HTR-8/SVneo (cell line): ENCODE results near the gene SGSM1.
A peak's percentile ranks its signal among the peaks of the same experiment; 100 is the strongest.
"Not testable (repeated sequence)": the region's sequence is repeated elsewhere in the genome, so short reads cannot be mapped to it uniquely, and the experiment has no call there.

Source experiments
- DNase-seq: peaks from one replicate; pipeline ENCODE4 v3.0.0; 2011; ENCODE audit warnings: low spot score, mixed read lengths; ENCODE audit not compliant: insufficient read length
- FAIRE-seq: peaks from 2 replicates; lab custom pipeline; 2011; peaks lifted over from hg19 to GRCh38; lab: Jason Lieb, UNC

The SGSM1 gene

DNA sequence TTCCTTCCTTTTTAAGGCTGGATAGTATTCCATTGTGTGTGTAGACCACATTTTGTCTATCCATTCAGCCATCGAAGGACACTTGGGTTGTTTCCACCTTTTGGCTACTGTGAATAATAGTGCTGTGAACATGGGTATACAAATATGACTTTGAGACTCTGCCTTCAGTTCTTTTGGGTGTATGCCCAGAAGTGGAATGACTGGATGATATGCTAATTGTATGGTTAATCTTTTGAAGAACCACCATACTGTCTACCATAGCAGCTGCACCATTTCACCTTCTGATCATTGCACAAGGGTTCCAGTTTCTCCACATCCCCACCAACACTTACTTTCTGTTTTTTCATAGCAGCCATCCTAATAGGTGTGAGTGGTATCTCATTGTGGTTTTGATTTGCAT, 30.3 kb downstream of the SGSM1 start:
- no peak for FAIRE-seq

DNA sequence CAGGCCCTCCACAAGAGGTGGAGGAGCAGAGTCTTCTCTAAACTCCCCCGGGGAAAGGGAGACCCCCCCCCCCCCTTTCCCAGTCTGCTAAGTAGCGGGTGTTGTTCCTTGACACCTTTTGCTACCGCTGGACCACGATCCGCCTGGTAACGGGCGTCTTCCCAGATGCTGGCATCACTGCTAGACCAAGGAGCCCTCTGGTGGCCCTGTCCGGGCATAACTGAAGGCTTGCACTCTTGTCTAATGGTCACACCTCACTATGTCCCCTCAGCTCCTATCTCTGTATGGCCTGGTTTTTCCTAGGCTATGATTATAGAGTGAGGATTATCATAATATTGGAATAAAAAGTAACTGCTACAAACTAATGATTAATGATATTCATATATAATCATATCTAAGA, 31.5 kb downstream of the SGSM1 start:
- DNase-seq: not testable (repeated sequence)

More for the DNA sequence above, 30.3 kb downstream of the SGSM1 start:
- no peak for DNase-seq

DNA sequence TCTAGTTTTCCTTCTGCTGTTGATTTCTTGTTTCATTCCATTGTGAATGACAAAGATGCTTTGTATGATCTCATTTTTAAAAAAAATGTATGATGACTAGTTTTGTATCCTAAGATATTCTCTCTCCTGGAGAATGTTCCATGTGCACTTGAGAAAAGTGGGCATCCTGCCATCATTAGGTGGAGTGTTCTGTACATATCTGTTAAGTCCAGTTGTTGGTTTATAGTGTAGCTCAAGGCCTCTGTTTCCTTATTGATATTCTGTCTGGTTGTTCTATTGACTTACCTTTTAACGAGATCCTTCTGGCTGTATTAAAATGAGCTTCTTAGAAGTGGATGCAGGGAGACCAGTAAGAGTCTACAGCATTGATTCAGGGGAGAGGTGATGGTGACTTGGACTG, 35.2 kb downstream of the SGSM1 start:
- FAIRE-seq: no peak
- DNase-seq: no peak

More for the DNA sequence above, 31.5 kb downstream of the SGSM1 start:
- FAIRE-seq: not testable (repeated sequence)

DNA sequence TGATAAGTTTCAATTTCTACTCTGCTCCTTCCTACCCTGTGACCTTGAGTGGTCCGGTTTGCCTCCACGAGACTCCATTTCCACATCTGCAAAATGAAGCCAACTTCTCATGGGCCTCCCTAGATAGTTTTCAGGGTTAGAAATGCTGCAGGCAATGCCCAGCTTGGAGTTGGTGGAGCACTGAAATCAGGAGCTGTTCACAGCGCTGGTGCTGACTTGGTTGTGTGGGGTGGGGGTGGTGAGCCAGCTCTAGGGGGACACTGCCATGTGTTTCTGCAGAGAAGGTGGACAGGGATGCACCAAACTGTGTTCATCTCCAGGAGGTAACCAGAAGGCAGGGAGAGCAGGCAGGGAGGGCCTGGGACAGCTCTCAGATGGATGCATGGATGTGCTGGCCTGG, 37.0 kb downstream of the SGSM1 start:
- DNase-seq (no peak), FAIRE-seq (no peak)

DNA sequence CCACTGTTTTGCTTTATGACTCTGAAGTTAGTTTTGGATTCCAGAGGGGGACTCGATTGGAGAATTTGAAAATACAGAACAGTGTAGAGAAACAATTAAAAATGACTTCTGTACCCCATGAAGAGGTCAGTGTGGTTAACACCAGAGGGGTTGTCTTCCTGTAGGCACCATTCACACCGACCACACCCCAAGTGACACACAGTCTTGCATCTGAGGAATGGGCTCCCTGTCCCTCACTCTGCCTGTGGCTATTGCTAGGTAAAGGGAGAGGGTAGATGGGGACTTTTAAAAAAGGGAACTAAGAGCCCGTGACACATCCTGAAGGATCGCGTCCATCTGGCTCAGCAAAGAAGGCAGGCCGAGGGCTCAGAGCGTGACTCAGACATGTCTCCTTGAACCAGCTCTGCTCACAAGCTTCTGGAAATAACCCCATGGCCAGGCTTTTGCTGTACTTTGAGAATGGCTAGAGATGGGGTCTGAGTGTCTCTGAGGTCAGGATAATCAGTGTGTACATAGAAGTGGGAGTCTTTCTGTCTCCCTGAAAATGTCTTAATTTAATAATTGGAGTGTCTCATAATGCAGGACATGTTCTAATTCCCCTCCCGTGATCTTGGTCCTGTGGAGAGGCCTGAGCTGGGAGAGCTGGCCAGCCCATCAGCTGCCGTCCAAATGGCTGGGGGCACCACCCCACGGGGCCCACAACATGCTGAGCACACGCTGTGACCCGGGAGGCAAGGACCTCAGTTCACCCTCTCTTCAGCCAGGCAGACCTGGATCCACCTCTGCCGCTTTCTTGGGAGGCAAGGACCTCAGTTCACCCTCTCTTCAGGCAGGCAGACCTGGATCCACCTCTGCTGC, 39.3 kb downstream of the SGSM1 start:
- DNase-seq (no peak), FAIRE-seq (no peak)

DNA sequence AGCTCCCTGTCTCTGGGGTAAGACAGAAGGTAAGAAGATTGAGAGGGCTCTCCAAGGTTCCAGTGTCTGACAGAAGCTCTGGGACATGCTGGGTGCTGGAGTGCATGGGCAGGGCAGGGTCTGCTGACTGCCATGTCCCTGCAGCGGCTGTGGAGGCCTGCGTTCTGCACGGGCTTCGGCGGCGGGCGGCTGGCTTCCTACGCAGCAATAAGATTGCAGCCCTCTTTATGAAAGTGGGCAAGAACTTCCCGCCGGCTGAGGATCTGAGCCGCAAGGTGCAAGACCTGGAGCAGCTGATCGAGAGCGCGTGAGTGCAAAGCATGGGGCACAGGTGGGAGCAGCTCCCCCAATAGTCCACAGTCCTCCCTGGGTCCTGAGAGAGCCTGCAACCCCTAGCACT, 41.5 kb downstream of the SGSM1 start:
- FAIRE-seq (no peak), DNase-seq (no peak)

DNA sequence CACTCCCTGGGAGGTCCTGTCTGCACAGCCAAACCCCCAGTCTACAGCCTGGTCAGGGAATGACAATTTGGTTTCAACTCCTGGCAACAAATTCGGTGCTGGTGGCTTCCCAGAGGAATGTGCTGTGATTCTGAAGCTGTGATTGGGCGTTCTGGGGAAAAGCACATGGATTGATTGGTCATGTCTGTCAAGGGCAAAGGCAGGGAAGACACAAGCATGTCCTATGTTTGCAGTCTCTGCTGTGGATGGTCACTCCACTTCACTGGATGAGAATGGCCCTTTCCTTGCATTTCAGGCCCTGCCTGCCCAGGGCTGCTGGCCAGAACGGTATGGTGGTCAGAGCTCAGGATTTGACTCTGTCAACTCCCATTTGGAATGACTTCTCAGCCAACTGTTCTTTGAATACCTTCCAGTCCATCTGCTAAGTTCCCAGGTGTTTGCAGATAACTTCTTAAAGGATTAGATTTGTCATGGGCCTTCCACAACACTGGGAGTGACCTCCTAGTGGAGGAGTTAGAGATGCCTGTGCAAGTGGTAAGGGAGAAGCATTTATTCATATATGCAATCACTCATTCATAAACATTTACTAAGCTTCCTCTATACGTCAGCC, 42.7 kb downstream of the SGSM1 start:
- no peak for DNase-seq
- no peak for FAIRE-seq

DNA sequence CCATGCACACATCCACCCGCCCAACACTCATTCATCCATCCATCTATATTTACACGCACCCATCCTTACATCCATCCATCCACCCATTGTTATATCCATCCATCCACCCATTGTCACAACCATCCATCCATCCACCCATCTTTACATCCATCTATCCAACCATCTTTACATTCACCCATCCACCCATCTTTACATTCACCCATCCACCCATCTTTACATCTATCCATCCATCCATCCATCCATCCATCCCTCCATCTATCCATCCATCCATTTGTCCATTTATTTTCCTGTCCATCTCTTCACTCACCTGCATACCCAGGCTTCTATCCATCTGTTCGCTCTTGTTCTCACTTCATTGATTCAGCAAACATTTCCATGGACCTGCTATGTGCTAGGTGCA, 49.8 kb downstream of the SGSM1 start:
- no peak for DNase-seq
- no peak for FAIRE-seq

DNA sequence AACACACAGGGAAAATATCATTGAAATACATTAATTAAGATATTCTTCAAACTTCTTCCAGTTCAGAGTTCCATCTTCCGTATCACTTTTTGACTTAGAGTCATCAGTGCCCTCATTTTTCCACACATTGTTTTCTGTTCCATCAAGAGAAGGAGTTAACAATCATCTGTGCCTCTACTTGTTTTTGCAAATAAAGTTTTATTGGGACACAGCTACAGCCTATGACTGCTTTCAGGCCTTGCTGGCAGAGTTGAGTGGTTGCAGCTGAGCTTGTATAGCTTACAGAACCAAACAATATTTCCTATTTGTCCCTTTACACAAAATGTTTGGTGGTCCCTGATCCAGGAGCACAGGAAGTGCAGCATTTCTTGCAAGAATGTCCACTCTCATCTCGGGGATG, 51.6 kb downstream of the SGSM1 start:
- FAIRE-seq (no peak), DNase-seq (no peak)

DNA sequence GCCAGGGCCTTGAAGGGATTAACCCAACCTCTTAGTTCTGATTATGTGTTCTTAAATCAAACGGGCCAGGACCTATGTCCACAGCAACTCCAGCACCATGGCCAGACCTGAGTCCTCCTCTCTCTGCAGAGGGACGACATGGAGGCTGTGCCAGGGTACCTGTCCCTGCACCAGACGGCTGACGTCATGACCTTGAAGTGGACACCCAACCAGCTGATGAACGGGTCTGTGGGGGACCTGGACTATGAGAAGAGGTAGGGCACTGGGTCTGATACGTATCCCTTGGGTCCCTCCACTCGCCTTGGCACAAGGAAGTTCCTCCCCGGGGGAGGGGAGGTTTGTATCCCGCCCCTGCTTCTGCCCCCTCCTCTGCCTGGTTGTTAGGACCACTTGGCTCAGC, 53.6 kb downstream of the SGSM1 start:
- DNase-seq: no peak
- no peak for FAIRE-seq

DNA sequence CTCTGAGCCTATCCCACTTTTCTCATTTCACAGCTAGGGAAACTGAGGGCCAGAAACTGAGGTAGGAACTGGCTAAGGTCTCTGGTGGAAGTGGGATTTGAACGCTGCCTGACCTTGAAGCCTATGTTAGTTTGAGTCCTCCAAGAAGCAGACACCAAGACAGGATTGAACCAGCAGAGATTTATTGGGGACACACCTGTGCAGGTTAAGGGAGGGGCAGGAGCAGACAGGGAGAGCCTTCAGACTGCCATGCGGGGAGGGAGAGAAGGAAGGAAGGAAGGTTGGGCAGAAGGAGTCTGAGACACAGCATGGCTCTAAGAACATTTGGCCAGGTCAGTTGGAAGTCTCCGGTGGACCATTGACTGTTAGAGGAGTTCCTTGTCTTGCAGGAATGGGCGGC, 59.5 kb downstream of the SGSM1 start:
- no peak for DNase-seq
- no peak for FAIRE-seq

DNA sequence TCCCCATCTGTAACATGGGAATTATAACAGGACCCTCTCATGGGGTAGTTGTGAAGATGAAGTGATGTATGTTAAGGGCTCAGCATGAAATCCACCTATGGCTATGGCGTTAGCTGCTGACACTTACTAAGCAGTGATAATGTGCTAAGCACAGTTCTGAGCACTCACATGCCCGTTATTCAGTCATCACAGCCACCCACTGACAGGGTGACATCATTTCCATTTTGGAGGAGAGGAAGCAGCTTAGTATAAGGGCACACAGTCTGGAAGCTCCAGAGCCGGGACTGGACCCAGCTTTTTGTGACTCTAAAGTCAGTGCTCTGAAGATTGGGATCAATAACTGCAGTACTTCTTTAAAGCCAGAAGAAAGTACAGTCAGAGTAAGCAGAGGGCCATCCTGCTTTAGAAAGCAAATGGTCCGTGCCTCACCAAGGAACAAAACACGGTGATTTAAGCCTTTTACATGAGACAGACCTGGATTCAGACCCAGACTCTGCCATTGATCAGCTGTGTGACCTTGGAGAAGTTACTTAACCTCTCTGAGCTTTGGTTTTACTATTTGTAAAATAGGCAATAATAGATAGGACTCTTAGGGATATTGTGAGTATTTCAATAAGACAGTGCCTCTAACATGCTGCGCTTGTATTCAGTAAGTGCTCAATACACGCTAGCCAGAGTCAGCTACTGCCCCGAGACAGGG, 61.5 kb downstream of the SGSM1 start:
- no peak for FAIRE-seq
- DNase-seq: no peak

DNA sequence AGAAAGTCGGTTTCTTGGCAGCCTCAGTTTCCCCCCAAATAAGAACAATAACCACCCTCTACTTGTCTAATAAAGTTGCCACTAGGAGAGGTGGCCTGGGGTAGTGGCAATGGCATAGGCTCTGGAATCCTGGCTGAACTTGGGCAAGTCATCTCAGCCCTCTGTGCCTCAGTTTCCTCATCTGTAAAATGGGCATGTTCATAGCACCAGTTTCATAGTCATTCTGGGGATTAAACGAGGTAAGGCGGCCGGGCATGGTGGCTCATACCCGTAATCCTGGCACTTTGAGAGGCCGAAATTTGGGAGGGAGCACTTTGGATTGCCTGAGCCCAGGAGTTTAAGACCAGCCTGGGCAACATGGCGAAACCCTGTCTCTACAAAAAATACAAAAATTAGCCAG, 63.0 kb downstream of the SGSM1 start:
- no peak for DNase-seq
- no peak for FAIRE-seq

DNA sequence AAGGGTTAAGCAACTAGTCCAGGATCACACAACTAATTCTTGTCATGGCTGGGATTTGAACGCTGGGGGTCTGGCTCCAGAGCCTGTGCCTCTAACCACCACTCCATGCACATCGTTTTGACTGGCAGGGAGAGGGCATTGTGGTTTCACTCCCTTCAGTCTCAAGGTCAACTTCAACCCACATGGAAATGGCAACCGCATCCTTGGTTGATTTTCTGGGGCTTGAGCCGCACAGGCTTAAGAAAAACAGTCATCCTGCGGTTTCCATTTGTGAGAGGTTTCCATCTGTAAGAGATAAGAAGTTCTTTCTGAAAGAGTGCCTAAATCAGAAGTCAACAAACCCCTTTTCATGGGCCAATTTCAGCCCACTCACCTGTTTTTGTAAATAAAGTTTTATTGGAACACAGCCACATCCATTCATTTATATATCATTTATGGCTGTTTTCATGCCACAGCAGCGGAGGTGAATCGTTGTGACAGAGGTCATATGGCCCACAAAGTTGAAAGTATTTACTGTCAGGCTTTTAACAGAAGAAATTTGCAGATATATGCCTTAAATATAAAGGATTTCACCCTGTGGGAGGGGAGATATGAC, 65.7 kb downstream of the SGSM1 start:
- FAIRE-seq (no peak), DNase-seq (no peak)

DNA sequence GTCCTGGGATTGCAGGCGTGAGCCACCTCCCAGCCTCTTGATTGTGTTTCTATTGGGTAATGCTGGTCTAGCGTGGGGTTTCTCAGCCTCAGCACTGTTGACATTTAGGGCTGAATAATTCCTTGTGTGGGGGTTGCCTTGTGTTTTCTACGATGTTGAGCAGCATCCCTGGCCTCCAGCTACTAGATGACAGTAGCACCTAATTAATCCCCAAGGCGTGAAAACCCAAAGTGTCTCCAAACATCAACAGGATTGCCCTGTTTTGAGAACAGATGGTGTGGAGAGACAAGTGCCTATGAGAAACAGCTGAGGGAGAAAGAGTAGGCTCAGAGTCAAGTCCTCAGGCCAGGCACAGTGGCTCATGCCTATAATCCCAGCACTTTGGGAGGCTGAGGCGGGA, 67.2 kb downstream of the SGSM1 start:
- FAIRE-seq (no peak), DNase-seq (no peak)

DNA sequence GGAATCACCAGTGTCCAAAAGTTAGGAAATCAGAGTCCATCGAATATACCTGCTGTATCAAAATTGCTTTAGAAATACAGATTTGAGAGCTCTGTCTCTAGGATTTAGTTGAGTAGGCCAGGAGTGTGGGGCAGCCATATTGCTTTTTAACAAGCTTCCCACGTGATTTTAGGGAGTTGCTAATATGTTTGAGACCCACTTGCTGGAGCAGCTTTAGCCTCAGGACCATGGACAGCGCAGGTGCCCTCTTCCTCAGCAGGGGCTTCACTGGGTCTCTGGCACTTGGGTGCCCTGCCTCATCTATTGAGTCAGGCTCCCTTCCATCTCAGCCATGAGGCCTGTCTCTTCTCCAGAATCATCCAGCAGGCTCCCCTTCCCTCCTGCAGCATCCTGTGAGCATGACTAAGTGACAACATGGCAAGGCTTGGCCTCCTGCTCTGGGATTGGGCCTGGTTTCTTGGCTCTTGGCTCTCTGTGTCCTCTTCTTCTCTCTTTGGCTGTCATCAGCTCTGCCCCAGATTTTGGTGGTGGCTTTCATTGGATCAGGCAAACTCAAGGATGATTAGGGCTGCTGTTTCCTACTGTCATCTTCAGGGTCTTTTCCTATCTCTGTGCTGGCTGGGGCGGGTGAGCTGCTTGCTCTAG, 70.0 kb downstream of the SGSM1 start:
- DNase-seq: peak; percentile 15
- FAIRE-seq: no peak

DNA sequence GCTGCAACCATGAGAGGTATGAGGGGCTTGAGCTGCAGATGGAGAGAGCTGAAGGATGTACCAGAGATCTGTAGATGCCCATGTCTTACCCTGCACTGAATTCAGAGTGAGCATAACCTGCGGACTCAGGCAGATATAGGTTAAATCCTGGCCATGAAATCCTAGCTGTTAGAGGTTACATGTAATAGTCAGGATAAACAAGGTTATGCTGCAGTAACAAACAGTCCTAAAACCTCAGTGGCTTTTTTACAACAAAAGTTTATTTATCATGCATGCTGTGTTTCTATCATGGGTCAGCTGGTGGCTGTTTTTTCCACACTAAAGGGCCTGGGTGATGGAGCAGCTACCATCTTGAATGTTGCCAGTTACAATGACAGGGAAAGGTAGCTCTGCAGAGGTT, 70.7 kb downstream of the SGSM1 start:
- DNase-seq (no peak), FAIRE-seq (no peak)

DNA sequence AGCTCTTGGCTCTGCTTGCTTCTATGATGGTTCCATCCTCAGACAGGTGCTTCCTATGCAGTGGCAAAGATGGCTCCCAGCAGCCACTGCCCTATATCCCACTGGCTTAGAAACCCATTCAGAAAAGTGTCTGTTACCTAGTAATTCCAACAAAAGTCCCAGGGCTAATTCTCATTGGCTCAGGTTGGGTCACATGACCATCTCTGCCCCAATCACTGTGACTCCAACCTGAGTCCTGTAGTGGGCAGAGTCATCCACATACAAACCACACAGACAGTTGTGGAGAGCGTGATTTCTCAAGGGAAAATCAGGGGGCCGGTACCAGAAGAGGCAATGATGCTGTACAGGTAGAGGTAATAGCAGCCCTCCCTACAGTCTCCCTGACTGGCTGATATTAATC, 73.0 kb downstream of the SGSM1 start:
- FAIRE-seq (no peak), DNase-seq (no peak)

DNA sequence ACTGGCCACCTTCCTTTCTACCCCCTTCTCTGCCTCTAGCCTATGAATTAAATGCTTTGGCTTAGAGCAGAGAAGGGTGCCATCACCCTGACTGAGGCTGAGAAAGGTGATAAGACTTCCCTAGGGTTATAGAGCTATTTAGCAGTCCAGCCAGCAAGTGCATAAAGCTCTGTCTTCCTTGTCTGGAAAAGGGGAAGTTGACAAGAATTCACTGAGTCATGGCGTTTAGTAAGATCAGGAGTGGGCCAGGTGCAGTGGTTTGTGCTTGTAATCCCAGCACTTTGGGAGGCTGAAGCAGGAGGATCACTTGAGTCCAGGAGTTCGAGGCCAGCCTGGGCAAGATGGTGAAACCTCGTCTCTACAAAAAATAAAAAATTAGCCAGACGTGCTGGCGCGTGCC, 77.4 kb downstream of the SGSM1 start:
- DNase-seq: no peak
- no peak for FAIRE-seq

DNA sequence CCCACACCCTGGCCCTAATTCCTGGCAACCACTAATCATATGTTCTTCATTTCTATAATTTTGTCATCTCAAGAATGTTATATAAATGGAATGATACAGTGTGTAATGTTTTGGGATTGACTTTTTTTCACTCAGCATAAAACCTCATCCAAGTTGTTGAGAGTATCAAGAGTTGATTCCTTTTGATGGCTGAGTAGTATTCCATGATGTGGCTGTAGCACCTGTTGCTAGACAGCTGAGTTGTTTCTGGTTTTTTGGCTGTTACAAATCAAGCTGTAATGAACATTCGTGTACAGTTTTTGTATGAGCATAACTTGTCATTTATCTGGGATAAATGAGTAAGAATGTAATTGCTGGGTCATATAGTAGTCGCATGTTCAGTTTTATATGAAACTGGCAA, 81.2 kb downstream of the SGSM1 start:
- no peak for FAIRE-seq
- DNase-seq: no peak
